Heart left ventricle (tissue), 13 donors: Measurements from ENCODE around the gene KRR1.

ENCODE experiments used
- CTCF ChIP-seq, 12 donors: fragments of 200-600 bp; sonication (generic) in 4 of 12; IDR thresholded peaks; one replicate each; pipeline versions ENCODE4 v1.5.0 to v1.8.0; 2018 to 2022; ENCODE audit warnings: antibody characterized with exemption in 12 of 12, mild to moderate bottlenecking in 5 of 12
- POLR2A ChIP-seq, 2 donors: fragments of 450-650 bp; IDR thresholded peaks; one replicate each; pipeline ENCODE4 v1.6.1; 2017; ENCODE audit warnings: antibody characterized with exemption in 2 of 2, mild to moderate bottlenecking in 2 of 2, moderate library complexity in 2 of 2
- donor health status: ischemic (EF 13 %, LVEDD 7.1; RV severe dilation, severe dysfunction).
- donor health status: DM: no; HTN: yes; CAD: no.
- donor health status: DM: no; HTN: no; CAD: no.
- donor health status: ischemic (EF 25% LVEDD 6.9; RV normal size, moderate dysfunction).
- donor health status: ischemic (EF 25% LVEDD 5.7; RV mildly dilated, moderate dysfunction).
- donor health status: ischemic (EF 35%, LVEDD 5.7; RV mildly dilated, moderate dysfunction).
- donor health status: nonischemic (EF 11% LVEDD 7.7; RV severe dilation, severe dysfunction).
- donor health status: DM: yes; HTN: yes; CAD: no.
- donor health status: PGD.
- donor health status: ischemic (EF 29% LVEDD 5.4; RV normal size, mild dysfunction).
- donor health status: nonischemic (EF 23%, LVEDD 6.1; RV moderate dilation, normal function).

- no peak for TF ChIP-seq POLR2A (IDR thresholded peaks at IDR 0.05)
- TF ChIP-seq CTCF (IDR thresholded peaks at IDR 0.05): no peak
Measured at GRCh38 chr12:75447691-75448393, 63.6 kb downstream of the KRR1 start.
